GM18909 (cell line): Measurements from ENCODE around the gene ANTXRL.
"Not testable (repeated sequence)": the region's sequence is repeated elsewhere in the genome, so short reads cannot be mapped to it uniquely, and the experiment has no call there.

Experiments
- ATAC-seq: cut with Tn5 transposase; IDR thresholded peaks from one replicate; pipeline ENCODE4 v1.9.1; 2021; ENCODE audit warnings: mild to moderate bottlenecking; ENCODE audit not compliant: unreplicated experiment, poor library complexity

The ANTXRL gene

DNA sequence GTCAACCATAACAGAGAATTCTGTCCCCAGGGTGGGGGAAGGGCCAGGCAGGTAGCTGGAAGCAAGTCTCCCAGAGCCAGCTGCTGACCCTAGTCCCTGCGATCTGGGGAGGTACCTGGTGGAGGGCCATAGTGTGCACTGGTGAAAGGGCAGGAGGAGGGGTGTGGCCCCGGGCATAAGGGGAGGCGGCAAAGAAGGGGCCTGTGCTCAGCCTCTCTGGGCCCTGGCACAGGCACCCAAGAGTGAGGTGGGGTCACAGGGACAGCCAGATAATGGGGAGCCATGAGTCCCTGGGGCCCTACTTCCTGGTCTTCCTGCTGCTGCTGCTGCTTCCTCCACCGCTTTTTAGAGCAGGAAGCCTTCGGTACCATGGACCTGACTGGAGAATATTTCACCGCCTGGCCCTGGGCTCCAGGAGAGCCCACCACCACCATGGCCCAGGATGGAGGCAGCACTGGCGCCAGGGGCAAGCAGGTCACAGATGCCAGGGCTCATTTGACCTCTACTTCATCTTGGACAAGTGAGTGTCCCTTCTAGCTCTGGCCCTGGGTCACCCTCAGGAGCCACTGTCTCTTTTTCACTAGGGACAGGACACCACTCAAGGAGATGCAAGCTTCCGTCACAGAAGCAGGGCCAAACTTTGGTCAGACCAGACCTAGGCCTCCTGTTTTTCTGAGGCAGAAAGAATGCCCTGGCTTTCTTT is at the start of gene ANTXRL:
Gene ANTXRL, plus strand, starts transcription at position 7 of the 703 bp plus-strand sequence. Its CDS starts 266 bp downstream, at position 273.
- no peak for ATAC-seq

DNA sequence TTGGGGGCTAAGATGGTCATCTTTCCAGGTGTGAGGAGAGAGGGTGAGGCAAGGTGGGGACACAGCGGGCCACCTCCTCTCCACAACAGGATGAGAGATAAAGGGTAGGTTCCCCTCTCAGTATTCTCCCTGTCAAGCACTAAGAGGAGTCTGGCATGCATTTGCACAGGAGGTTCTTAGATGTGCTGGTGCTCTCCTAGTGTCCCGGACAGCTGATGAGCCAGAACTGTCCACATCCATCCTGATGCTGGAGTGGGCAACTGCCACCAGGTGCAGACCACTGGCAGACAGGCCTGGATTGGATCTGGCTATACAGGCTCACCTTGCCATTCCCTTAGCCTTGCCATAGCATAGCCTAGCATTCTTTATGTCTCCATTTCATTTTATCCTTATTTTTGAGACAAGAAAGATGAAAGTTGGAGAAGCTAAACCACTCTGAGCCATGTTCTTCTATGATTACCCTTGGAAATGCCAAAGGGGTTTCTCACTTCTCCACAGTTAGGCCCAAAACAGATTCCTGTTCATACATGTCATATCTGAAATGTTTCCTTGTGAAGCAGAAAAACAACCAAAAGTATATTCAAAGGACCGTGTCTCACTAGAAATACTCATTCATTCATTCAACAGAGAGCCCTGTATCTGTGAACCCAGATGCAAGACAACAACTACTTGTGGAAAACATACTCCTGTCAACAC is 48.8 kb upstream of the ANTXRL start:
- ATAC-seq, result no peak

DNA sequence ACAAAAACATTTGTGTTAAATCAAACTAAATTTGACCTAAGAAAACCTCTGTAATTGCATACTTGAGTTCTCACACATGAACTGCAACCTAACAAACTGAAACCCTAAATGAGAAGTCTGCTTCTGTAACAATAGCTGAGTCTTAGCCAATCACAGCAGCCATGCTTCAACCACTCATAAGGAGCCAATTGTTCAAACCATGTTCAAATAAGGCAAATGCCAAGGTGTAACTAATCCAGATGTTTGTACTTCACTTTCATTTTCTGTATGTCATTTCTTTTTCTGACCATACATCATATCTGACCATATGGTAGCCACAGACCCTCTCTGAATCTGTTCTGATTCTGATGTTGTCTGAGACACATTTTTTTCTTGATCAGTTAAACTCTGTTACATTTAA is 47.5 kb upstream of the ANTXRL start:
- peak; percentile 46 for ATAC-seq

DNA sequence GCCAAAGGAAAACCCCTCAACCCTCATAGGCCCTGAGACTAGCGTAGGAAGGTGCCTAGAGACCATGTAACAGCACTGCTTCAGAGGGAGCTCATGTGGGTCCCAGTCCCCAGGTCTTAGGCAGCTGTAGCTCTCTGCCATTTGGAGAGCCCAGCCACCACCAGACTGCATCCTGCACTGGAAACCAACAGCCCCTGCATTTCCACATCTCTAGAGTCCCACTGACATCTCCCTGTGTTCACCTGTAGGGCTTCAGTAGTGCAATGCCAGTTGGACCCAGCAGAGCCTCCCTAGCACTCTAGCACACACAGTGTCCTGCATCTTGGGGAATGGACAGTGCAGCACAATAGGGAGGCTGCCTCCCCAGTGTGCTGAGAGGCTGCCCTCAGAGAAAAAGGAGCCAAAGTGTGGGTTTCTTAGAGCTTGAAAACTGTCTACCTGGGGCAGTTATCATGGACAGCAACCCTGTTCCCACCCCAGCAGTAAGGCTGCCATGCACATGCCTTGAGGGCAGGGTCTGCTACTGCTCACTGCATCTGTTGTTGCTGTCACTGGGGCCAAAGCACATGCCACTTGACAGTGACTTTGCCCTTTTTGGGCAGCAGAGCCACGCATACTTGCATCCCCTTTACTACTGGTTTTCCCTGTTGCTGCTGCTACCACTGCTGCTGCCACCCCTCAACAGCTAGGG is 46.7 kb upstream of the ANTXRL start:
- ATAC-seq, result no peak

DNA sequence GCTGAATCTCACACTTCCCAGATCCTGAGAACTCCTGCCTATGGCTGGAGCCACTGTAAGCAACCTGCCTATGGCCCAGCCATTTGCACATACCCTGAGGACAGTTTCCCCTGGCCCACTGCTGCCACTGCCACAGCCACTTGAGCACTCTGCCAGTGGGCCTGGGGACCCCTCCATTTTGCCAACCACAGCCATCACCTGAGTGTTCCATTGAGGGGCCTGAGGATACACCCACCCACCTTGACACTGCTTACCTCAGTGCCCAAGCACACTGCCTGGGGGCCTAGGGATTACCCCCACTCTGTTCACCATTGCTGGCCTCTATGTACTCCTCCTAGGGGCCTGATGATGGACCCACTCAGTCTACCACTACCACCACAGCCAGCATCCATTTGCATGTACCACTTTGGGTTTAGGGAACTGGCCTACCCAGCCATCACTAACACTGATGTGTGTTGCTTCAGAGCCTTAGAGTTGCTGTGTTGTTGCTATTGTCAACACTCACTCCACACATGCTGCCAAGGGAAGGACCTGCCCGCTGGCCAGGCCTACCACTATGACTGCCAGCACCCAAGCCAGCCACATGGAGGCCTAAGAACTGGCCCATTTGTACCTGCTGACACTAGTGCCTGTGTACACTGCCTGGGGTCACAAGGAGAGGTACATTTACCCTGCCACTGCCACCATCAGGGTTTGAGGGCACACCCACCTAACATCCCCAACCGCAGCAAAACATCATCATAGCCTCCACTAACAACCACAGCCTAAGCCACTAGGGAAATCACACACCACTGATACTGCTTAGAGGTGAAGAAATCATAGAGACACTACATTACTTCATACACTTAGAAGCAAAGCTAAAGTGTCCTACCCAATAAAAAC is 45.9 kb upstream of the ANTXRL start:
- ATAC-seq, result no peak

DNA sequence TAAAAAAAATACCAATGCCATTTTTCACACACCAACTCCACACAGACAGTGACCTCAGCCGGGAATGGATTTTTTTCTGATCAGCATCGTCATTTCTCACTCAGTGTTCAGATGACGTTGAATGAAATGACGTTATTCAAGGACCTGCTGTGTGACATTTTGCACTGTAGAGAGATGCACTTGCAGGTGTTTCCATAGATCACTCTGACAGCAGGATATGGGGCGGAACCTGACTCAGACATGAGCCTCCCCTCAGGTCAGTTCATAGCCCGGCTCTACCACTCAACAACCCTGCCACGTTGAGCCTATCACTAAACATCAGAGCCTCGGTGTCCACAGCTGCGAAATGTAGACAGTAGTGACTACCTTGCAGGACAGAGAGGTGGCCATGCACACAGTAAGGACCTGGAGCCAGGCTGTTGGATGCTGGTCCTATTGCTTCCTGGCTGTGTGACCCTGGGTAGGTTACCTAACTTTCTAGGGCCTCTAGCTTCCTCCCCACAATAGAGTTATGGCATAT is 41.4 kb upstream of the ANTXRL start:
- no peak for ATAC-seq

DNA sequence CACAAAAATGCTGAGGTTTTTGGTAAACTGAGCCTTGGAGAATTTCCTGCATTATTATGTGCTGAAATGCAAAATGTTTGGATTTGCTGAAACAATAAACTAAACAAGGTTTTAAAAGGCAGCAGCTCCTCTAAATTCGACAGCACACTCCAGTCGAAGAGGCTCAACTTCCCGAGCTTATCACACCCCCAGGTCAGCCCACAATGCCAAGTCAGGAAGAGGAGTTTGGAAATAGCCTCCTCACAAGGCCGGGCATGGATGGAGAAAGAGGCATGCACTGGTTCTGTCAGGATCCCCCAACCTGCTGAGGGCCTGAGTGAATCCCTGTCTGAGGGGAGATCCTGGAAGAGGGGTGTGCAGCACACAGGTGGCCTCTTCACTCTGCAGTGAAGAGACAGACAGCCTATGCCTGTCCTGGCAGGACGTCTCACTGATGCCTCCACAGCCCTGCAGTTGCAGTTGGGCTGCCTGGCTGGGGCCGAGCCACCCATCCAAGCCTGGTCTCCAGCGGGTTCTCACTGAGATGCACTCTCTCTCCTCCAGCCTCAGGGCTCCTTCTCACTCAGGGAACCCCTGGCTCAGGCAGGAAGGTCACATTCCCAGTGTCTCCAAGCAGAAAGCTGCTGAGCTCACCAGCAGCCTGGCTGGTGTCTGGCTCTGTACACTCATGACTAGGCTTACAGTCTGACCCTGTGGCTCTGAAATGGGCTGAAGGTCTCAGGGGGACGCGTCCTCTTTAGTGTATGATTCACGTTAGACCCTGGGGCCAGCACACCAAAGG is 40.2 kb upstream of the ANTXRL start:
- ATAC-seq, result not testable (repeated sequence)

DNA sequence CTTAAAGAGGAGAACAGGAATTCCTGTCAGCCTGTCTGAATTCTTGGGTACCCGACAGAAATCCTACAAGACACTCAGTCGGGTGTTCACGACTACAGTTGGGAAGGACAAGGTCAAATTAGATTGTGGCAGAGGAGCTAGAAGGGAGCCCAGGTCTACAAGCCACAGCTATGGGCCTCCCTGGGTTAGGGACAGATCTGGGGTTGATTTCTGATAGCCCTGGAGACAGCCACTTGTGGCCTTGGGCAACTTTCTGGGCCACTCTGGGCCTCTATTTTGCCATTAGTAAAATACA is 39.7 kb upstream of the ANTXRL start:
- no peak for ATAC-seq

DNA sequence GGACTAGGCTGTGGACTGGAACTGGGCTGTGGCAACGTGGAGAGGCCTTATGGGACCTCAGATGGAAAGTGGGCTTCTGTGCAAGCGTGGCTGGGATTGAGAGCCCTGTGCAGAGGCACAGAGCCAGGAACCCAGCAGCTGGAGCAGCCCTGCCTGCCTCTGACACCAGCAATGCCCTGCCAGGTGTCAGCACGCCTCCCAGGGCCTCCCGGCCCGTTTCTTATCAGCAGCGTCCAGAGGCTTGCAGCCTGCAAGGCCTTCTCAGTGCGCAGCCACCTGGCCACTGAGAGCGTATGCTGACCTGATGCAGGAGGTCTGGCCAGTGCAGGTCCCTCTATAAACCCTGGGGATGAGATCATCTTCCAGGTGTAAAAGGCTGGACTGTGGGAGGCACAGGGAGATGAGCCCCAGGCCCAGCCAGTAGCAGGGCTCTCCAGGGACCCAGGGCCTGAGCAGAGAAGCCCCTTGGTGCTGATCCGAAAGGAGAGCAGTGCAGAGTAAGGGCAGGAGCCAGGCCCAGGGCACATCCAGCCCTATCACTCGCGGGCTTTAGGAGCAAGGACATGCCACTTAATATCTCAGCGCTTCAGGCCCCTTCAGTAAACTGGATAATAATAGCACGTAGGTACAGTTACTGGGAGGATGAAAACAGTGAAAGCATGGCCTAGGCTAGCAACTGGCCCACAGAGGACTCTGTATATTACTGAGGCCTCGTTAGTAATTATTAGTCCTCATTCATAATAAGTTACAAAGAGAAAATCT is 38.8 kb upstream of the ANTXRL start:
- ATAC-seq, result no peak

DNA sequence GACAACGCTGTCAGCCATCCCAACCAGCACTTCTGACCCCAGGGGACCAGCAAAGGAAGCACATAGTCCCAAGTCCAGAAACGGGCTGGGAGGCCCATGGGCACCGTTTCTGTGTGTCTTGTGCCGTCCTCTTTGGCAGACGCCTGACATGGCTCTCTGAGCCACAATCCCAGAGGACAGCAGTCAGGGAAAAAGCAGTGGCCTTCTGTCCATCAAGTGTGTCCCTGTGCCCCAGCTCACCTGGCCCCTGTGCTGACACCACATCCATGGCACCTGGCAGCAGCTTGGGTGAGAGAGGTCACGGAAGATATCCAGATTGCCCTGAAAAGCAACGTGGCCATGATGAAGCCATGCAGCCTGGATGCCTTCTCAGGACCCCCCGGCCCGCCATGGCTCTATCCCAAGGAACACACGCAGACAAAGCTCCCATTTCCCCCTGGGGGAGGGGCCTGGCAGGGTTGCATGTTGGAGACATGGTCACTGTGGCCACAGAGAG is 38.1 kb upstream of the ANTXRL start:
- no peak for ATAC-seq

DNA sequence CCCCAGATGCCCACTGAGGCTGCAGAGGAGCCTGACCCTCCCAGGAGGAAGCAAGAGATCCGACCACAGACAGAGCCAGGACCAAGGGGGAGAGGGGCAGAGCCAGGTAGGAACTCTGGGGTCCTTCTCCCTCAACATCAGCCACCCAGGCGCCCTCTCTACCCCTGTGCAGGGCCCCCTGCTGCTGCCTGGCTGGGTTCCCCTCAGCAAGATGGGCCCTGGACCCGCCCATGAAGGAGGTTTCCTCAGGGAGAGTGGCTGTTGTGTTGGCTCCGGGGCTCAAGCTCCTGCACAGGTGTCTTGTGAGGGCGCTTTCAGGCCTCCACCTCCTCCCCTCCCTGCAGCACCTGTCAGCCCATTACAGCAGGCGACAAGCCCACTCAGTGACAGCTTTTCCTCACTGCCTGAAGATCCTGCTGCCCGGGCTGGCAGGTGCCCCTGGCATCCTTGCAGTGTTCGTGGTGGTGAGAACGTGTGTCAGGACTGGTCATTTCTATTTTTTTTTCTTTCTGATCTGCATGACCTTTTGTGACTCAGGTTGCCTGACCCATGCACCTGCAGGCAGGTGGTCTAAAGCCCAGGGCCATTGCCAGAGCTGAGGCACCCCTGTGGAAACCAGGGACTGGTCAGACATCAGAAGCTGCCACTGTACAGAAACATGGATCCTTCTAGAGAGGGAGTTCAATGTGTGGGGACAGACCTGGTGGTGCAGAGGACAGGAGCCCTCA is 37.0 kb upstream of the ANTXRL start:
- ATAC-seq, result not testable (repeated sequence)

DNA sequence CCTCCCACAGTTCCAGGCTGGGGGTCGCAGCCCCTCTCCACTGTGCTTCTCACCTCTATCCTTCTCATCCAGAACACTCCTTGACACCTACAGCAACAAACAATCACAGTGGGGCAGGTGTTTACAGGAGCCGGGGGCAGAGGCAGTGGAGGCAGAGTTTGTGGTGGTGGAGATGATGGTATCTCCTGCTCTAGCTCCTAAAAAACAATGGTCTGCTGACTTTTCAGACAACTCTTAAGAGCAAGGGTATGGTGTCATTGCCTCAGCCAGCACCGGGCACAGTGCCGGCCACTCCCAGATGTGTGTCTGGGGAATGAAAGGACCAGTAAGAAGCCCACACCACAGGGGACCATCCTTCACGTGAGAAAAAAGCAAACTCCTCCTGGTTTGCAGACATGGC is 36.3 kb upstream of the ANTXRL start:
- ATAC-seq, result no peak

DNA sequence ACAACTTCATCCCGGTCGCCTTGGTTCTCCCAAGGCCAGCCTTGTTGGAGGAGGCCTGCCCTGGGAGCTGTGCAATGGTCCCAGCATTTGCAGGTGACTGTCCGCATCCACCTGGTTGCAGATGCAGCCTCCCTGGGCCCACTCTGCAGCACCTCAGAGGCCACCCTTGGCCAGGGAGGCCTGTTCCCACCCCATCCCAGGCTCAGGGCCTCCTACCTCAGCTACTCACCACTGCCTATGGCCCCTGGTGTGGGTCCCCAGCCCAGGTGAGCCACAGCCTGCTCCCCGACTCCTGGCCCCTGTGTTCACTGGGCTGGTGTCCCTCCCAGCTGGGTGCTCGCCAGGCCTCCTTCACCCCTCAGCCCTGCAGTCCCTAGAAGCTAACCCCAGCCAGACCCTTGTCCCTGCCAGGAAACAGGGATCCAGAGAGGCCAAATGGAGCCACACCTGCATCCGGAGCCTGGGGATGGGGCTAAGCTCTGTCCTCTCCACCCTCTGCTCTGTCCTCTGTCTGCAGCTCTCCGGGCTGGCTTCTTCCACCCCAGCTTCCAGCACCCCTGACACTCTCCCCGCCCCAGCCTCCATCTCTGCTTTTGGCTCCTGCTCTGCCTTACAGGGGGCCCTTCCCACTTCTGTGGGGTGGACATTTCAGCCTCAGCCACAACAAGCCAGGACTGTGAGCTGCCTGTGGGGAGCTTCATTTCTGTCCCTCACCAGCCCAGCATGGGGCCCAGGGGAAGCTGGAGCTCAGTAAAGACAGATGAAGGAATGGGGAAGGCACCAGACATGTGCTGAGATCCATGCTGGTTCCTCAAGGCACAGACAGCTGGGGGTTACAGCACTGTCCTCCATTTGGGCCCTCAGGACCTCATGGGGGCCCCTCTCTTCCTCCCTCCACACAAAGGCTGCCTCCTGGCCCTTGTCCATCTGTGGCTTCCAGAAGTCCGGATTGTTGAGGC is 35.6 kb upstream of the ANTXRL start:
- ATAC-seq, result no peak

DNA sequence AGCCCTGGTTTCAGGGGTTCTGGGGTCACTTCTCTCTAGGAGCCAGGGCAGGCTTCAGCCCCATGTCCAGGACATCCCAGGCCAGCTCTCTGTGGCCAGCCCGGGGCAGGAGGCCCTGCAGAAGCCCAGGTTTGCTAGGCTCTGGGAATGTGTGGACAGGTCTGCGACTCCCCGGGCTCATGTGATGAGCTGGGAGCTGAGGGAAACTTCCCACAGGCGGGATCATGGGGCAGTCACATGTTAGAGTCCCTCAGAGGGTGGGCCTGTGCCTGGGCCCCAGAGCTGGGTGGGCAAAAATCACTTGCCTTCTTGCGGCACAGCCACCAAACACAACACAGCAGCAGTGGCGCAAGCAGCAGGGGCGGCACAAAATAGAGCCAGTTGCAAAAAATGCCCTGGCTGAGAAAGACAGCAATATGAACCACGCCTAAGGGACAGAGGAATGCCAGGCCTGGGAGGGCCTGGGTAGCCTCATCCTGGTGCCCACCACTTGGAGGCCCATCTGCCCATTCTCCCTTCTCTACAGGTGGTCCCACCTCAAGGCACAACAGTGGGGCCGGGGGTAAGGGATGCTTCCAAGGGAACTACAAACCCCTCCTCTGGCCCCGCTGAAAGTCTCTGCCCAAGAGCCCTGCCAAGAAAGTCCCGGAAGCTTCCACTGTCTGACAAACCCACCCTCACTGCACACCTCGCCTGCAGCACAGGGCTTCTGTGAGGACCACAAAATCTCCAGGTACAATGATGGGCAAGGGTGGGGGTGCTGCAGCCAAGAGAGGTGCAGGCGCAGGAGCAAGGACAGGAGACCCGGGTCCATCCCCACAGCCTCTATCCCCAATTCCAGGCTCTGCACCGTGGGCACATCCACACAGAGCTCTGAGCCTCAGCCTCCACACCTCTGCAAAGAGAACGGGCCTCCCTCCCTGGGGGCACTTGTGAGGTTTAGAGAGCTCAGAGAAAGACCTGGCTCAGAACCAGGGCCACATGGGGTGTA is 34.6 kb upstream of the ANTXRL start:
- no peak for ATAC-seq

DNA sequence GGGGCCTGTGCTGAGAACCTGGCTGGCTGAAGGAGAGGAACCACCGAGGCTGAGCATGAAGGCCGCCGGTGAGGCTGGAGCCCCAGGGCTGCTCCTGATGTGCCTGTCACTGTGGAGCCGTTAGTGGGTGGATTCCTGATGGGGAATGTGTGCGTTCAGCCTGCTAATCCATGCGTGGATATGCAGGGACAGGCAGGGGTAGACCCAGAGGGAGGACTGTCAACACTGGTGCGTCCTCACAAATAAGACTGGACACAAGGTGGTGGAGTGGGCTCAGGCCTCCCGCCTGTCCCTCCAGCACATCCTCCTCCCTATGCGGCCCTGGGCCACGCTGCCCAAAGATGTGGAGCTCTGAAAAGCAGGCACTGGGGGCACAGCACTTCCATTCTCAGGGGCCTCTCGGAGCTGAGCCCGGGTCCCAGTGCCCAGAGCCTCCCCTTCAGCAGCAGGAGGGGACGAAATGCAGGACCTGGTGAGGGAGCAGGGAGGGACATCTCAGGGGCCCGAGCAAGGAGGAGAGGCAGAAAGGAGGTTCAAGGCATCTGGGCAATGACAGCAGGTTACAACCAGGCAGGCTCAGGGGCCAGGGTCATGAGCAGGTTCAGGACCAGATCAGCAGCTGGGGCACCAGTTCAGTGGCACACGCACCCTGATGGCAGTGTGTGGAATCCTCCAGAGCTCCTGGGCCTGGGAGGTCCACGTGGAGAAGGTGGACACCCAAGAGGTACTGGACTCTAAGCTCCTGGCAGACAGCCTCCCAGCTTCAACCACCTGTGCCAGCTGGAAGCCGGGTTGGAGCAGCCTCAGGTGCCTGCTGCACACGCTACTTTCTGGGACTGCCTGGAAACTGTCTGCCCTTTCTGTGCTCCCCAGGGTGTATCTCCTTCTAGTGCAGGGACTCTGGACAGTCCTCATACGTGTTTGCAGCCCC is 33.5 kb upstream of the ANTXRL start:
- no peak for ATAC-seq
